CD4-positive, alpha-beta T cell treated with Interleukin-10 for 1 hour (primary cell): Measurements from ENCODE around the gene PEAK1.

Experiments
- DNase-seq: peaks from one replicate; pipeline ENCODE4 v3.0.0-alpha.2; 2020

Gene PEAK1

DNA sequence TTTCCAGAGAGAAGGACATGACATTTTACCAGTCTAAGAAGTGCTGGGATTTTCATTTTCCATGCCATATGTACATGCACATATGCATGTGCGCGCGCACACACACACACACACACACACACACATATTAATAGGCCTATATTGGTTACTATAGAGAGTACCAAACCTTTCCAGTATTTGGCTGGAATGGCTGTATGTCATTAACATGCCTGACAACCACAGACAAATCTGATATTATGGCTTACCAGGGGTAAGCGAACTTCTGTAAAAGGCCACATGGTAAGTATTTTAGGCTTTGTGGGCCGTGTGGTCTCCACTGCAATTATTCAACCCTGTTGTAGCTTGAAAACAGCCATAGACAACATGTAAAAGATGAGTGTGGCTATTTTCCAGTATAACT, 251.8 kb downstream of the PEAK1 start:
- DNase-seq, result no peak

DNA sequence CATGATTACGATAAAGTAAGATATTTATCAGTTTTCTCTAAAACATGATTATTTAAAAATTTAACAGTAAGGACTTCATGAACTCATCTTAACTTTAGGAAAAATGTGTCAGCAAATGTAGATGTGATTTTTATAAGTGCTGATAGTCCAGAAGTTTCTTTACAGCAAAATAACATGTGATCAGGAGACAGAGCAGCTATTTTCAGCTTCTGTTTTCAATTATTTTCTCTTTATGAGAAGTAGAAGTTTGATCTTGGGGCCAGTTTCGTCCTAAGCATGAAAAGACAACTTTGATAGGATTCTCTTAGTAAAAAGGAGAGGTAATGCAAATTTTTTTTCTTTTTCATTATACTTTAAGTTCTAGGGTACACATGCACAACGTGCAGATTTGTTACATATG, 252.5 kb downstream of the PEAK1 start:
- no peak for DNase-seq

DNA sequence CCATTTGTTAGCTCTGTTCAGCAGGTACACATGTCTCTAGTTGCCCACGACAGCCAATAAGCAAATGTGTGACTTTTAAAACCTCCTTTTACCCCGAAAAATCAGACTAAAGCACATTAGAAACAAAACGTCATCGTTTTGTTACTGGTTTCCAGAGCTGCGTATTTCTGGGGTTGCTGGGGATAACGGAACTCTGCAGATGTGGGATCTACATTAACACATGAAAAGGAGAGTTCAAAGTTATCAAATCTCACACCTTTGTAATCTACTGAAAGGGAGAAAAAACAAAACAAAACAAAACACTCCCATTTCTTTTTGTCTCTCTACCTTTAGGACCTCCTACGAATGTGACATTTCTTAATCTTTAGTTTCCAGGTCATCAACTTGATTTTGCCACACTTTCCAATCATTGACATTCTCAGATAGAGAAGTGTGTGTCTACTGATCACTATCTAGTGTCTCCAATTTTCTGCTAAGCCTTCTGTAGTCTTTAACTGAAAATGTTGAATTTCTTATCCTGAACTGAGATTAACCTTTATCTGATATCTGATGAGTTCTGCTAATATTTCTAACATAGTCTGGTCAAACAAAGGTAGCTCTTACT, 256.0 kb downstream of the PEAK1 start:
- DNase-seq, result no peak

DNA sequence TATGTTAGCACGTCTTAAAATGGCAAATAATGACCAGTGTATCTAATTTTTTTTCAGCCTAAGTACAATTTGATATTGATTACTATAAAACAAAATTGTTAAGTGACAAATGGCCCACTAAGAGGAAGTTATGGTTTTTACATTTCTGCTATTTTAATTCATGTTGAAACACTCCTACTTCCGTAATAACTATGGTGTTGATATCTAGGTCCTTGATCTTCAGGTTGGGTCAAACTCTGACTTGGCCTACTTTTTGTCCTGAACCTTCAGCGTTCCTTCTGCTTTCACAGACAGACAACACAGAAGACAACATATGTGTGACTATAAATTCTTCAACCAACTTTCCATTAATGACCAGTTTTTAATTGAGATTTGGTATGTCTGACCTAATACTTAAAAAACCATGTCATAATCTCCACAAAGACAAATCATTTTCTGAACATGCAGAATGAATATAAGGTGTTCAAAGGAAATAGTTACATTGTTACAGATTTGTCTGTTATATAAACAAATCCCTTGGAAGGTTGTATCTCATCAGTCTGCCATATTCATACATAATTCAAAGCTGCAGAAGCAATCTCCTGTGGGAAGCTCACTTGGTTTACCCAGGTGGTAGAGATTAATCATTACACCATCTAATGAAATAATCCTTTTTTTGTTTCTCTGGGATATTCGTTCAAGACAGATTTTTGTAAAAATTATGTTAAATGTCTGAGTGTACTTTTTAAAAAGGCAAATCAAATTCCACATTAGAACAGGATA, 256.9 kb downstream of the PEAK1 start:
- DNase-seq, result no peak

DNA sequence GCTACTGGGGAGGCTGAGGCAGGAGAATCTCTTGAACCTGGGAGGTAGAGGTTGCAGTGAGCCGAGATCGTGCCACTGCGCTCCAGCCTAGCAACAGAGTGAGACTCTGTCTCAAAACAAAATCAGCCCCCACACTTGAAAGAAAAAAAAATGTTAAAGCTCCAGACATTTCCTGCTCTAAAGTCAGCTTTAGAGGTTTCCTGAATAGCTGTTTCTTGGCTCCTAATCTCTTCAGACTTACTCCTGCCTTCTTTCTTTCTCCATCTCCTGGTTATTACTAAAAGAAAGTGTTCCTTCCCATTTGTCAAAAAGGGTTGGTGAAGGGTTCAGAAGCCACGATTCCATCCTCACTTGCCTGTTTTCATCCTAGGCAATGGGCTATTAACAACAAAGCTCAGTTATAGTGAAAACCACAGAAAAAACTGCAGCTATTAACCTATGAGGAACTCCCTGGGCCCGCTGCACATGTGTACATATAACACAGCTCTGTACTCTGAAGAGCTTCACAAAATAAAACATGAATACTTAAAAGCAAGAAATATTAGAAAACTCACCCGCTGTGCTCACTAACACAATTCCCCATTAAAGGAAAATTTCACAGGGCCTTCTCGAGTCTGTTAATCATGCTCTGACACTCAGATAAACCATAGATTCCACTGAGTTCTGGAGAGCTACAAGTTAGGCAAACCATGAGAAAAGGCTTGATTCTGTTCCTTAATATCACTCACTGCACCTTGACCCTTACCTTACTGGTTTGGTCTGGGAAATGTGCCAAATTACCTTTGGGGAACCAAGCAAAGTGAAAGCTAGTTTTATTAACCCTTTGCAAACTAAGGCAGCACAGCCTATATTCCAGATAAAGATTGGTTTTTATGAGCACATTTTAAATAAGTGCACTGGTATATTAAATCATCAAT, 259.1 kb downstream of the PEAK1 start:
- no peak for DNase-seq

DNA sequence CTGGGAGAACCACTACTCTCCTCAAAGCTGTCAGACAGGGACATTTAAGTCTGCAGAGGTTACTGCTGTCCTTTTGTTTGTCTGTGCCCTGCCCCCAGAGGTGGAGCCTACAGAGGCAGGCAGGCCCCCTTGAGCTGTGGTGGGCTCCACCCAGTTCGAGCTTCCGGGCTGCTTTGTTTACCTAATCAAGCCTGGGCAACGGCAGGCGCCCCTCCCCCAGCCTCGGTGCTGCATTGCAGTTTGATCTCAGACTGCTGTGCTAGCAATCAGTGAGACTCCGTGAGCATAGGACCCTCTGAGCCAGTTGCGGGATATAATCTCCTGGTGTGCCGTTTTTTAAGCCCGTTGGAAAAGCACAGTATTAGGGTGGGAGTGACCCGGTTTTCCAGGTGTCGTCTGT, 263.9 kb downstream of the PEAK1 start:
- DNase-seq, result peak; percentile 40

DNA sequence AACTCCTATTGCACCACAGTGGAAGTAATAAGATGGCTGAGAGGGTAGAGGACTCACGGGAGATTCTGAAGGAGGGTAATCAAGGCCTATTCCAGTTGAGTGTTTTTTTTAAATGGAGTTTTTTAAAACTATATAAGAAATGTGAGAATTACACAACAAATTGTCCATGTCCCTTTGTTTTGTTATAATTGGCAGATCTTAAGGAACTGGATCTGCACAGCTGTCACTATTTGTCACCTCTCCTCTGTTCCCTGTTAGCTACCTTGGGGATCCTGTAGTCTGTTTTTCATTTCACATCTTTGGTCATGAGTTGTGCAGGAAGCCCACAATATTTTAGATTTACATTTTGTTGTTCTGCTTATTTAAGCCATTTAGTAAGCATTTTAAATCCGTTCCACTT, 271.7 kb downstream of the PEAK1 start:
- DNase-seq, result no peak

DNA sequence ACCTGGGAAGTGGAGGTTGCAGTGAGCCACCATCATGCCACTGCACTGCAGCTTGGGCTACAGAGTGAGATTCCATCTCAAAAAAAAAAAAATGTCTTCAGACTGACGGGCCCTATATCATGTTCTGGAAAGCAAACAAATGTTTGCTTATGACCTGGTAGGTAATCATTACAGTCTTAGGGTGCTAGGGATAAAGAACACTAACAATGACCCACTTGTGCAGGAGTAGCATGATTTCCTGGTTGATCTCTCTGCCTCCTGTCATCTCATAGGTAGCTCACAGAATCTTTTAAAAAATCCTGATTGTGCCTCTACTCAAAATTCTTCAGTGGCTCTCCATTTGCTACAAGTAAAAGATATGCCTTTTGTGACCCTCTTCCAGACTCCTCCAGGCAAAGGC, 274.5 kb downstream of the PEAK1 start:
- no peak for DNase-seq

DNA sequence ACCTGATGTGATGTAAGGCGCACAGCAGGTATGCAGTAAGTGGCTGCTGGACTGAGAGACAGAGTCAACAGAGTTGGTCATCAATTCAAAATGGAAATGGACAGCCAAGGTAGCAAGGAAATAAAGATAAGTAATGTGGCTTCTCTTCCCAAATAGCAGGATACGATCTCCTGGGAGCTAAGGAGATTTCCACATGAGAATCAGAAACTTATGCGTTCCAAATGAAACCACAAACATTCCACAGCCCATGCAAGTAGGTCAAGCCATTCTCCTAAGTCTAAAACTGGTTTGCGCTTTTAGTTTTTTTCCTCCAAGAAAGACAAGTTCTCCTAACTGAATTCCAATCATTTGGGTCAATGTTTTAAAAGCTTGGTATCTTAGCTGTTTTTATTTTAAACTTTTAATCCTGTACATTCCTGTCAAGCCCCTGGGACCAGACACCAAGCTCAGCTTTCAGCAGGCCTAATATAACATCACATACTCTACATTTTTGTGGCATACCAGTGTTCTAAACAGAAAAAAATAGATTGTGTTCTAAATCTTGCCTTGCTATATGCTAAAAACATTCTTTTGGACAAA, 275.3 kb downstream of the PEAK1 start:
- DNase-seq, result no peak

DNA sequence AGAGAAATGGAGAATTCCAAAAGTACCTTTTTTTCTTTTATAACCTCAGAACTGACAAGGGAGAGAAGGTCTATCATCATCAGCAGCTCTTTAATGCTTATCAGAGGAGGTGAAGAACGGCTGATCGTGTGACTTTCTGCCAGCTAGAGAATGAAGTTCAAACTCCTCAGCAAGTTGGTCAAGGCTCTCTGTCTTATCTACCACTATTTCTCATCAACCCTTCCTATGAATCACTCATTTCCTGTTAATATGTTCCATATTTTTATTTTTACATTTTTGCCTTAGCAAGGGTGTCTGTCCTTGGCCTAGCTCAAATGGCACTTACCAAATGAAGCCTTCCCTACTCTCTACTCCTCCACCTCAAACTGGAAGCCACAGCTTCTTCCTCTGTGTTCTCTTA, 275.9 kb downstream of the PEAK1 start:
- DNase-seq, result no peak

DNA sequence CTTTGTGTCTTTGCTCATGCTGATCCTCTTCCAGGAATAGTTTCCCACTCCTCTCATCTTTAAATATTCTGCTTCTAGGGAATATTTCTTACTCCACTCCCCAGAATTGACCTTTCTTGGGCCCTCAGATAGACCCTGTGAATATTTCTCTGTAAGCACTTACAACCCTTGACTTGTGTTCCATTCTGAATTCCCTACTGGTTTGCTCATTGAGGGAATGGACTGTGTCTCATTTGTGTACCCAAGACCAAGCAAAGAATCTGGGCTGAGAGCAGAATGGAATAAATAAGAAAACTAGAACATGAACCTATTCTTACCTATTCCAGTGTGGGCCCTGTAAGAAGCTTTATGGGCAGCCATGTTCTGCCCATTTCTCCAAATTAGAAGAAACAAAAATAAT, 276.3 kb downstream of the PEAK1 start:
- no peak for DNase-seq

DNA sequence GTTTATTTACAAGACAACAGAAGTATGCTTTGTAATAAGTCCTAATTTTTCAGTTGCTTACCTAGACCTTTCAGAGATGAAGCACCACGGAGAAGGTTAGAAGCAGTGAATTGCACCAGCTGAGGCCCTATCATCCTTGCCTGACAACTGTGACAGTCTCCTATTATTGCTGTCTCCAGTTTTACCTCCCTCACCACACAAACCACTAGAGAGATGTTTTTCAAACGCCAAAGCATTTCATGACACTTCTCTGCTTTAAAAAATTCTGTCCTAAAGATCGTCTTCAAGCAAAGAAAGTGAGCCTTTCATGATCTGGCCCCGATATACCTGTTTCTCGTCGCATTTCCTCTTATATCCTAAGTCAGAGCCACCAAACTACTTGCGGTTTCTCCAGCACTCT, 276.7 kb downstream of the PEAK1 start:
- DNase-seq, result no peak

DNA sequence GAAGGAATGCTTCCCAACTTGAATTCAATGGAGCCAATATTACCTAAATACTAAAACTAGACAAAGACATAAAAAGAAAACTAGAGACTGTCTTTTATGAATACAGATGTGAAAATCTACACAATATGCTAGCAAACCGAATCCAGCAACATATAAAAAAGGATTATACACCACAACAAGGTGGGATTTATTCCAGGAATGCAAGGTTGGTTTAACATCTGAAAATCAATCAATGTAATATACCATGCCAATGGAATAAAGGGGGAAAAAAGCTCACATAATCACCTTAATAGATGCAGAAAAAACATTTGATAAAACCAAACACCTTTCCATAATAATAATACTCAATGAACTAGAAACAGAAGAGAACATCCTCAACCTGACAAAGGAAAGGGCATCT, 279.7 kb downstream of the PEAK1 start:
- DNase-seq, result no peak

DNA sequence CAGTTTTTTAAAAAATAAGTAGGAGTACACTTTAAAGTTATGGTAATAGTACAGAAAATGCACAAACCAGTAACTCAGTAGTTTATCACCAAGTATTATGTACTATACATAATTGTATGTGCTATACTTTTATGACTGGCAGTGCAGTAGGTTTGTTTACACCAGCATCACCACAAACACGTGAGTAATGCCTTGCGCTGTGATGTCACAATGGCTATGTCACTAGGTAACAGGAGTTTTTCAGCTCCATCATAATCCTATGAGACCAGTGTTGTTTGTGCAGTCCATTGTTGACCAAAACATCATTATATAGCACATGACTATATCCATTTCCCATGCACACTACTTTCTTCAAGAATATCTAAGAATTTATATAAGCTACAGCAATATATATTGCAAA, 280.6 kb downstream of the PEAK1 start:
- DNase-seq, result no peak

DNA sequence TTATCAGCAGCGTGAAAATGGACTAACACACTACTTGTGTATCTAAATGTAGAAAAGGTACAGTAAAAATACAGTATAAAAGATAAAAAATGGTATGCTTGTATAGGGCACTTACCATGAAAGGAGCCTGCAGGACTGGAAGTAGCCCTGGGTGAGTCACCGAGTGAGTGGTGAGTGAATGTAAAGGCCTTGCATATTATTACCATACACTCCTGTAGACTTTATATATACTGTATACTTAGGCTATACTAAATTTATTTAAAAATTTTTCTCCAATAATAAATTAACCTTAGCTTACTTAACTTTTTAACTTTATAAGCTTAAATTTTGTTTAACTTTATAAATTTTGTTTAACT, 281.8 kb downstream of the PEAK1 start:
- no peak for DNase-seq

DNA sequence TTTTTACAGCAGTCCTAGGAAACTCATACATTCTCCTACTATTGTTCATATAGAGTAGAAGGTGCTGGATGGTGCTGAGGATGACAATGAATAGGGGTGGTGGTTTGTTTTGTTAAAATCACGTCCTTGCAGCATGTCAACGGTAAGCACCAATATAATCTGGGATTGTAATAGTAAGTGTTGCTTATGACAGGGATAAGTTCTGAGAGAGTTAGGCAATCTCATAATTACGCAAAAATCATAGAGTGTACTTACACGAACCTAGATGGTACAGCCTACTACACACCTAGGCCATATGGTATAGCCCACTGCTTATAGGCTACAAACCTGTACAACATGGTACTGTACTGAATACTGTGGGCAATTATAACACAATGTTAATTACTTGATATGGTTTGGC, 284.7 kb downstream of the PEAK1 start:
- no peak for DNase-seq

DNA sequence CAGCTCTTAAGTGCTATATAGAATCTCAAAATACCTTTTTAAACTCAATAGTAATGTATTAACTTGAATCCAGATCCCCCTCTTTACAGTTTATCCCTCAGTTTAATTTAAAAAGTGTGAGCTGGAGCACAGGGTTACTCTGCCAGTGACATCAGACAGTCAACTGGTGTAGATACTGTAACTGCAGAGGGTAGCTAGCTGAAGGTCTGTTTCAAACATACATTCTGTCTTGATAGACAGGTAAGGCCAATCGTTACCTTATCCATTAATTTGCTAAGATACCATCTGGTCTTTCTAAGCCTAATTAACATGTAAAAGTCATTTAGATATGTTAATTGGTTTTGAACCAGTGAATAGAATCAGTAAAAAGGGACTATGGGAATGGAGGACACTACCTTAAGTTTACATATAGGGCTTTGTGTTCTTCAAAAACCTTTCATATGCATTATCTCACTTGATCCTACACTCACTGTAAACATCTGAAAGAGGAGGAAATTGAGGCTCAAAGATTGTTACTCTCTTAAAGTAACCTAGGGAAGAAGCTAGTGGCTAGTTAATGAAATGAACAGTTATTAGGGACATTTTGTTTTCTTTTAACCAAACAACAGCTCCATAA, 289.5 kb downstream of the PEAK1 start:
- no peak for DNase-seq

DNA sequence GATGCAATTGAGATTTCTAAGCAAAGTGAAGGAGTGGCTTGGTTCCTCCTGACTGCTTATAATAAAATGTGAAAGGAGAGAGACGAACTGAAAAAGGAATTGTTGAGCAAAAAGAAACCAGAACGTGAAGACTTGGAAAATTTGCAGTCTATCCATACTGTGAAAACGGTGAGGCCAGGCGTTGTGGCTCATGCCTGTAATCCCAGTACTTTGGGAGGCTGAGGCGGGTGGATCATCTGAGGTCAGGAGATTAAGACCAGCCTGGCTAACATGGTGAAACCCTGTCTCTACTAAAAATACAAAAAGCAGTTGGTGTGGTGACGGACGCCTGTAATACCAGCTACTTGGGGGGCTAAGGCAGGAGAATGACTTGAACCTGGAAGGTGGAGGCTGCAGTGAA, 292.3 kb downstream of the PEAK1 start:
- no peak for DNase-seq

DNA sequence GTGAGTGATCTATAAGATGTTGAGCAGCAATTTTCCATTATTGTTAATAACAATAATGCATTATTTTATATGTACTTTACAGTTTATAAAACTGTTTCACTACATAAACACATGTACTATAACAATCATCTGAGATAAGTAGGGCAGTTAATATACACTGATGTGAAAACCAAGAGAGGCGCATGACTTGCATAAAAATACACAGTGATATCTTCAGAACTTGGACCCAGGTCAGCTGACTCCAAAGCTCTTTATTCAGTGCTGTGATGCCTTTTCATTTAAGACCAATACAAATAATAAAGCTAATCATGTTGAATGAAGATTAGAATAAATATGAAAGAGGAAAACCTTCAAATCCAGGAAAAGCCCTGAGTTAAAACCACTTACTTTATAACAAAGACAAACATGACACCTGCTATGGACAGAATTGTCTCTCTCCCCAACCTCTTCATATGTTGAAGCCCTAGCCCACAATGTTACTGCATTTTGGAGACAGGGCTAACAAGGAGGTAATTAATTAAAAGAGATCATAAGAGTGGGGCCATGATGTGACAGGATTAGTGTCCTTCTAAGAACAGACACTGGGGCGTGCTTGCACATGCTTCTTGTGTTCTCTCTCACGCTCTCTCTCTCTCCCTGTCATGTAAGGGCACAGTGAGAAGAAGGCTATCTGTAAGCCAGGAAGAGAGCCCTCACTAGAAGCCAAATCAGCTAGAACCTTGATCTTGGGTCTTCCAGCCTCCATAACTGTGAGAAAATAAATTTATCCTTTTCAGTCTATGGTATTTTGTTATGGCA, 293.2 kb downstream of the PEAK1 start:
- DNase-seq, result no peak

DNA sequence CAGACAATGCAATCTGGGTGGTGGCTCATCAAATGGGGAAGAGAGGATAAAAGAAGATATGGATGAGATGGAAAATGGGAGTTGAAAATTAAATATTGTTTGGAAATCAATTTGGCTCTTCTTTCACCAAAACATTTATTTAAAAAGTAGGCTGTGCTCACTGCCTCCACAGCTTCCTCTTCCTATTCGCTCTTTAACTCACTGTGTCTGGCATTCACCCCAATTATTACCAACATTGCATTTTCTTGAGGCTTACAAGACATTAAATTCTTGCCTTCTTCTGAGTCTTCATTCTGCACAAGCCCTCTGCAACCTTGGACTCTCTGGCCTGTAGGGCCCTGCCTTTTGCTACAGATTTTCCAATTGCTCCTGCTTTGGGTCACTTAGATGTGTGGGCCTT, 296.1 kb downstream of the PEAK1 start:
- no peak for DNase-seq

DNA sequence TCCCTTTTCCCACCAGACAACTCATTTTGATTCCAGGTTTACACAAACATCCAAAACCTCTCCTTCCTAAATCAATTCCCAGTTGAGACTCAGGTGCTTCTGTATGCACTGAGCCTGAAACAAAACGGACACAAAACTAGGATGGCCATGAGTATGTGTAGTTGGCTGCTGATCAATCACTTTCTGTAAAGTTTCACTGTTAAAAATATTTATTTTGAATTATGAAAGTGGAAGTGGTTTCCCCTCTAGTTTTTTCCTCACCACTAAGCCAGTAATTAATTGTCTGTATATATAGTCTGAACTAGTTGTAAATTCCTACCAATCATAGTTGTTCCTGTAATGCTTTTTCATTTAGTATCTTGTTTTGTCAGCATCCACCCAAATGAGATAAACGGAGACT, 297.3 kb downstream of the PEAK1 start:
- DNase-seq, result no peak

DNA sequence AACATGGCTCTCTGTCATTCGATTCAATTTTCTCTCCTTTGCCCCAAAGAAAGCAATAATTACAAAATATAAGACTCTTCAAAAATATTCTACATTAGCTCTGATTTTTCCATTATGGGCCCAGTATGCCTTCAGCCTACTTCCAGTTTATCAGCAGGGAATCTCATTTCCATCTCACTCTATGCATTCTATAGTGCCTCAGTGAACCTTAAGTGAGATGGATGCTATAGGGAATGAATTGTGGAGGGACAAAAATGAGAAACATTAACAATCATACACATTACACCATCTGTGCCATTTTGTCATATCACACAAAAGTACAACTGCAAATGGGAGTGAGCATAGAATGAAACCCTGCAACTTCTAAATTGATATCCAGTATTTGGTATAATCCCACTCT, 298.3 kb downstream of the PEAK1 start:
- no peak for DNase-seq
